Fibroblast of the aortic adventitia (primary cell): ENCODE measurements around the gene PAFAH1B2. TPM values are rescaled to one million over a fixed set of nuclear protein-coding genes. Genes with fewer than 3 reads are reported as not detected.

Experiments used
- DNase-seq: peaks from one replicate; pipeline ENCODE4 v3.0.0-alpha.2; 2010; ENCODE audit warnings: low read depth
- H3K4me3 ChIP-seq: 2 replicates; pipeline ENCODE4 v1.5.1; 2011; ENCODE audit warnings: low read depth, mild to moderate bottlenecking, control low read depth, low read length, moderate library complexity
- total RNA-seq: library from RNA; depleted of rRNA; stranded (reverse); fragments of >200 nt; gene quantifications from 2 replicates; pipeline ENCODE4 v1.2.3, GENCODE V29; 2012; ENCODE audit warnings: low replicate concordance
- TF ChIP-seq, protein P1 (sequence below): IDR thresholded peaks from 2 replicates; pipeline ENCODE4 v1.5.1; 2011; ENCODE audit warnings: mild to moderate bottlenecking, low read length, control low read depth, inconsistent platforms; ENCODE audit not compliant: insufficient read depth

PAFAH1B2 gene
- total RNA-seq, 1 donor = 161 TPM

DNA sequence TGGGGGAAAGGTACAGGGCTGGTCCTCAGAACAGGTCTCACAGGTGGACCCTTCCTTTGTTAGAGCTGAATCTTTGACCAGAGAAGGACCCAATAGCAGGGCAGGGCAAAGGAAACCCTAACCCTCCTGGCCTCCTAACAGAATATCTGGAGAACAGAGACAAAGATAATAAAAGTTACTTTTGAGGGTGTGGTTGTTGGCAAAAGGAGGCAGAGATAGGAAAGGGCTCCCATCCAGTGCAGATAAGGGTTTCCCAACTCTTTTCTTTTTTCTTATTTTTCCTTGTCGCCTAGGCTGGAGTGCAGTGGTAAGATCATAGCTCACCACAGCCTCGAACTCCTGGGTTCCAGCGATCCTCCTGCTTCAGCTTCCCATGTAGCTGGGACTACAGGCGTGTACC lies 75.9 kb downstream of the PAFAH1B2 start:
- TF ChIP-seq, protein P1, sequence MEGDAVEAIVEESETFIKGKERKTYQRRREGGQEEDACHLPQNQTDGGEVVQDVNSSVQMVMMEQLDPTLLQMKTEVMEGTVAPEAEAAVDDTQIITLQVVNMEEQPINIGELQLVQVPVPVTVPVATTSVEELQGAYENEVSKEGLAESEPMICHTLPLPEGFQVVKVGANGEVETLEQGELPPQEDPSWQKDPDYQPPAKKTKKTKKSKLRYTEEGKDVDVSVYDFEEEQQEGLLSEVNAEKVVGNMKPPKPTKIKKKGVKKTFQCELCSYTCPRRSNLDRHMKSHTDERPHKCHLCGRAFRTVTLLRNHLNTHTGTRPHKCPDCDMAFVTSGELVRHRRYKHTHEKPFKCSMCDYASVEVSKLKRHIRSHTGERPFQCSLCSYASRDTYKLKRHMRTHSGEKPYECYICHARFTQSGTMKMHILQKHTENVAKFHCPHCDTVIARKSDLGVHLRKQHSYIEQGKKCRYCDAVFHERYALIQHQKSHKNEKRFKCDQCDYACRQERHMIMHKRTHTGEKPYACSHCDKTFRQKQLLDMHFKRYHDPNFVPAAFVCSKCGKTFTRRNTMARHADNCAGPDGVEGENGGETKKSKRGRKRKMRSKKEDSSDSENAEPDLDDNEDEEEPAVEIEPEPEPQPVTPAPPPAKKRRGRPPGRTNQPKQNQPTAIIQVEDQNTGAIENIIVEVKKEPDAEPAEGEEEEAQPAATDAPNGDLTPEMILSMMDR = no peak
- no peak overlapping the region for H3K4me3 ChIP-seq
- peak; percentile 46 for DNase-seq

DNA sequence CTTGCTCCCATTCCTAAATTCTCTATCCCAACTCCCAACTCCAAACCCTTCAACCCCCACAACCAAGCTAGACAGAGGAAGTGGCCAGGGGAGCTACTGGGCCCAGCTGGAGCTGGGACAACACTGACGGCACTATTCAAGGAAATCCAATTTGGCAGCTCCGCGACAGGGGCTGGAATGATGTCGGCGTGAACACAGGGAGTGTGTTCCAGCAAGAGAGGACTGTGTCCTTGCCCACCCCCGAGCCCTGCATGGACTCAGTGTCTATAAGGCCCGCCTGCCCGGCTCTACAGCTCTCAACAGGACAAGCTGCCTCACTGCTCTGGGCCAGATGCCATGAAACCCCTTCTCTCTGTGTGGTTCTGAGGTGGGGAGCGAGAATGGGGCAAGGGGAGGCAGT lies 76.5 kb downstream of the PAFAH1B2 start:
- TF ChIP-seq, protein P1 = no peak
- DNase-seq = no peak
- no peak overlapping the region for H3K4me3 ChIP-seq

DNA sequence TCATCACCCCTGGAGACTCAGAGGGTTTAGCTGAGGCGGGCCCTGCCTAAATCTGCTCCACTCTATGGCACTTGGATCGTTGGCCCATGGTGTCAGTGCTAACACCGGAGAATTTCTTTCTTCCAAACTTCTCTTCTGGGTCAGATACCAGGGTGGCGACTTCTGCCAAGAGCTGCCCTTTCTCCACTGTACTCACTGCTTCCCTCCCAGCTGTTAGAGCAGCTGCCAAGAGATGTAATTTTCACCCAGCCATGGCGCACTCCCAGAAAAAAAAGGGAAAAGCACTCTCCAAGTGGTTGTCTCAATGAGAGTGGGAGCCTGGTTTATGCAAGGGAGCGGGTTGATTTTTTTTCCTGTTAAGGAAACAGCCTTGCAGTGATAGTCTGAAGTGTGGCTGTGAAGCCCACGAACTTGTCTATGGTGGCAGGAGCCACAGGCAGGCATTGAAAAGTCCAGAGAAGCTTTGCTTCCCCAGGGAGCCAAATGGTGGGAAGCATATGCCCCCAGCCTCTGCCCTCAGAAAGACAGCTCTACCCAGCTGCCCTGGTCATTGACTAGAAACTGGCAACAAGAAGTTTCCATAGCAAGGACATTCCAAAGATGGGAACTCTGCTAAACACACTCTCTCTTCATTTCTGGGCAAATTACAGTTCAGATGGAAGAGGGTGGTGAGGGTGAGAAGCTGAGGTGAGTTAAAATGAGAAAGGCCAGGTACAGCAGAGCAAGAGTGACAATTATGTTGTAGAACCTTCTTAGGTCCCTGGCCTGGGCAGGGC lies 77.1 kb downstream of the PAFAH1B2 start:
- TF ChIP-seq, protein P1 = no peak
- peak; percentile 82 for DNase-seq
- H3K4me3 ChIP-seq = no peak overlapping the region

DNA sequence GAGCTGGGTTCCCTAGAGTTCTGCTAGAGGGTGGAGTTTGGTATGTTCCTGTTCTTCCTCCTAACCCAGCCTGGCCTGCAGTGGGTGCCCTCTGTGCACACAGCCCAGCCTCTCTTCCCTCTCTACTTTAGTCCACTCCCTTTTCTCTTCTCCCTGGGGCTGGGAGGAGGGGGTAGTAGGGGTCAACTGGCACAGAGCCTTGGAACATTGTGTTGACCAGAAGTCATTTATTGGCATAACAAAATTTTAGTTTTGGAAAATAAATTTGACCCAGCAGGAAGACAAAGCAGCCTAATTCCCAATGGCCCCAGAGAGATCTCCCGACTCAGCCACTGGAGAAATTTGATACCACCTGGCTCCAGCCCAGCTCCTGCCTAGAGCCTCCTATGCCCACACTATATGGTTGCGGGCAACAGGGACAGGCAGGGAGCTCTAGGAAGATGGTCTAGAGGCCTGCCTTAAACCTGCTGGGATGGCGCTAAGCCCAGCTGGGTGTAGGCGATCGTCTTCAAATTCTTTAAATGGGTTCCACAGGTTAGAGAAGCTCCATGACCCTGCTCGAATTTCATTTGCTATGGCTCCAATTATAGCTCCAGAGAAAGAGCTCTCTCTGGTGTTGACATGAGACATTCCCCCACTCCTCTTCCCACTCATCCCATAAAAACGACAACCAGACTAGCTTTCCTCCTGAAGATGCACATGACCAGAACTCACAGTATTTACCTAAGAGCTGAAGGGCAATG lies 77.9 kb downstream of the PAFAH1B2 start:
- DNase-seq = peak; percentile 70
- TF ChIP-seq, protein P1 = no peak
- H3K4me3 ChIP-seq = no peak overlapping the region

DNA sequence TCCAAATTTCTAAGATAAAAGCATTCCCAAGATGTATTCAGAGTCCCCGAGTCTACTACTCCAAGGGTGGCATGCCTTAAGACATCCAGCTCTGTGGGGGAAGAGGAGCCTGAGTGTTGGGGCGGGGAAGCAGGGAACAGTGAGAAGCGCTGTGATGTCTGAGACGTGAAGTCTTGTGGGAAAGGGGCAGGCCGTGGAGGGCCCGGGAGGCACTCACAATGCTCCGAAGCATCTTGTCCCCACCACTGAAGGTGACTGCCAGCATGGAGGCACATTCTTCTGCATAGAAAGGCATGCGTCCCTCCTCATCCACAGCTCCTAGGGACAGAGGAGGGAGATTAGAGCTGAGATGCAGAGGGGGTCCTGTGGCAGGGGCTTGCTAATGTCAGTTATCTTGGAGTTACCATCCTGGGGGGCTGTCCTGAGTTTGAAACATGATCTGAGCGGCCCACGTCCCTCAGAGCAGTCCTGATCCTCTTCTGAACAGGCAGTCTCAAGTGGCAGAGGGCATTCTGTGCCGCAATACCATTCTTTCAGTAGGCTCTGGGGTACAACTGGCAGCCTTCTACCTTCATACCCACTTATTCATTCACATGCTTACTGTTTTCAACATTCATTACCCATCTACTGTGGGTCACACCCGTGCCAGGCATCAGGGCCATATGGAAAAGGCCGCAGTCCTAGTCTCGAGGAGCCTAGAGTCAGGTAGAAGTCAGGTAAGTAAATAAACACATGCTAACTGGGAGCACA lies 79.1 kb downstream of the PAFAH1B2 start:
- DNase-seq = no peak
- H3K4me3 ChIP-seq = no peak overlapping the region
- TF ChIP-seq, protein P1 = no peak

DNA sequence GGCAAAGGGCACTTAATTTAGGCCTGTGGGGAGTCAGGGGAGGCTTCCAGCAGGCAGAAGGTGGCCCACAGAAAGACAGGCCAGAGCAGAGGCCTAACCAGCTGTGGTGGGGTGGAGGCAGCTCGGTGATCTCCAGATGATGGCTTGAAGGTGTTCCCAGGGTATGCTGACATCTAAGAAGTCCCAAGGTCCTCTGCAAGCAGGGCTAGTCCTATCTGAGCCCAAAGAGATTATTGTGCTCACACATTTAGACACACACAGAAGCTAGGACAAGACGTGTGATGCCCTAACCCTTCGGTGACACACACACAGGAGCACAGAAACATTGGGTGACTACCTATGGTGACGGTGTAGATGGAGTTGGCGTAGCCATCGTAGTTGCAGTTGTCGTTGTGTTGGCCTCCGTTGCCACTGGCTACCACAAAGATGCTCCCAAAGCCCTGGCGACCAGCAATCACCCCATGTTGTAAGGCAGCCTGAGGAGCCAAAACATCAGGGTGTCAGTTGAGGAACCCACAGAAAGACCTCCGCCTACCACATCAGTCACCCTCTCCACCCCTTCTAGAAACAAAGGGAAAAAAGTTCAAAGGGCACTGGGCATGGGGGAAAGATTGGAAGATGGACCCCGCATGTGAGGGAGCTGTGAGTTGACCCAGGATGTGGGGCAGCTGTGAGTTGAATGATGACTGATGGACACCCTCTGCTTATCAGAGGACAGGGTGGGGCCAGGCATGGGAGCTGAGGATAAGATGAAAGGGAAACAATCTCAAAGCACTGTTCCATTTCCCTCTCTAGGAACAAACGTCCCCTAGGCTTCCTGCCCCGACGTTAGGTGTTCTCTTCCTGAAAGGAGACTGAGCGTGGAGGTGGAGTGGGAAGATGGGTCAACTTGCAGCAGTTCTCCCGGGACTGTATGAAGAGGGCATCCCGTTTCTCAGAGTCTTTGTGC lies 79.9 kb downstream of the PAFAH1B2 start:
- no peak for DNase-seq
- TF ChIP-seq, protein P1 = no peak
- no peak overlapping the region for H3K4me3 ChIP-seq
